CD4-positive, alpha-beta T cell (primary cell): Measurements from ENCODE around the gene XPNPEP3. TPM values are rescaled to one million over a fixed set of nuclear protein-coding genes. Genes with fewer than 3 reads are reported as not detected.

ENCODE experiments used
- ATAC-seq: fragments of 200-7000 bp; cut with Tn5 transposase; one replicate; pipeline ENCODE4 v1.10.0; 2022; ENCODE audit warnings: mild to moderate bottlenecking; ENCODE audit not compliant: poor library complexity
- CTCF ChIA-PET: fragments of 350-600 bp; sonication (Branson Sonifier 250); formaldehyde crosslinking; loops from one replicate; lab custom pipeline; 2021; ENCODE audit warnings: antibody characterized with exemption, inconsistent platforms; lab: Charles Lee
- POLR2A ChIA-PET: fragments of 350-600 bp; sonication (Branson Sonifier 250); formaldehyde crosslinking; loops from one replicate; lab custom pipeline; 2021; ENCODE audit warnings: antibody characterized with exemption, inconsistent platforms; lab: Charles Lee
- DNase-seq, 14 experiments: peaks; one replicate each; pipeline ENCODE4 v3.0.0-alpha.2; 2013 to 2020; ENCODE audit warnings: mixed read lengths in 2 of 14
- H3K27ac ChIP-seq, 2 donors: one replicate each; pipeline versions ENCODE4 v1.5.1 to v1.7.0; 2013; ENCODE audit warnings: low read length in 2 of 2, low read depth in 1 of 2, mild to moderate bottlenecking in 1 of 2
- H3K27me3 ChIP-seq, 2 experiments: 1 replicate in 1 of 2; 2 replicates in 1 of 2; pipeline versions ENCODE4 v1.6.1 to v1.7.0; 2013; ENCODE audit warnings: low read length in 2 of 2, control low read depth in 1 of 2, mild to moderate bottlenecking in 1 of 2, moderate library complexity in 1 of 2; ENCODE audit not compliant: insufficient read depth in 2 of 2, control insufficient read depth in 1 of 2
- H3K36me3 ChIP-seq: one replicate; pipeline ENCODE4 v1.6.1; 2013; ENCODE audit warnings: low read length, control low read depth; ENCODE audit not compliant: insufficient read depth
- H3K4me1 ChIP-seq: one replicate; pipeline ENCODE4 v1.6.1; 2013; ENCODE audit warnings: low read length, control low read depth; ENCODE audit not compliant: insufficient read depth
- H3K4me3 ChIP-seq: one replicate; pipeline ENCODE4 v1.5.1; 2013; ENCODE audit warnings: mild to moderate bottlenecking, low read length, moderate library complexity
- H3K9me3 ChIP-seq, 2 experiments: 1 replicate in 1 of 2; 2 replicates in 1 of 2; pipeline versions ENCODE4 v1.6.1 to v1.7.0; 2013; ENCODE audit warnings: low read length in 2 of 2, mild to moderate bottlenecking in 2 of 2, control low read depth in 1 of 2, moderate library complexity in 1 of 2; ENCODE audit not compliant: control insufficient read depth in 1 of 2, insufficient read depth in 1 of 2
- H3K27ac Mint-ChIP-seq: one replicate; pipeline ENCODE4 v1.8.0; 2020; ENCODE audit warnings: mixed read lengths
- H3K27me3 Mint-ChIP-seq: one replicate; pipeline ENCODE4 v1.8.0; 2021; ENCODE audit warnings: mixed read lengths
- H3K36me3 Mint-ChIP-seq: one replicate; pipeline ENCODE4 v1.8.0; 2021; ENCODE audit warnings: low read depth, mixed read lengths
- H3K4me1 Mint-ChIP-seq: one replicate; pipeline ENCODE4 v1.8.0; 2021; ENCODE audit warnings: low read depth, mixed read lengths
- H3K4me3 Mint-ChIP-seq: one replicate; pipeline ENCODE4 v1.8.0; 2020; ENCODE audit warnings: mild to moderate bottlenecking, mixed read lengths
- H3K9me3 Mint-ChIP-seq: one replicate; pipeline ENCODE4 v1.8.0; 2020; ENCODE audit warnings: mixed read lengths
- intact Hi-C, 2 experiments: fragments of 100-400 bp; cut with DNase I in 1 of 2; cut with micrococcal nuclease in 1 of 2; formaldehyde crosslinking; loops; one replicate each; pipeline versions ENCODE4 v1.15.1 to v1.9.0; 2023 to 2025; cut with DNase I, micrococcal nuclease
- total RNA-seq, 174 experiments: library from RNA in 2 of 174; stranded (reverse) in 2 of 174; gene quantifications; one replicate each; pipeline ENCODE4 v1.2.3 and lab custom pipeline; 2021 to 2026
- TF ChIP-seq, protein P1 (sequence below): fragments of 200-600 bp; IDR thresholded peaks from one replicate; pipeline ENCODE4 v1.8.0; 2022; ENCODE audit warnings: antibody characterized with exemption, mild to moderate bottlenecking

XPNPEP3 gene
- total RNA-seq, 2 experiments from 2014 or later, result 16.3 to 17.9 TPM

DNA sequence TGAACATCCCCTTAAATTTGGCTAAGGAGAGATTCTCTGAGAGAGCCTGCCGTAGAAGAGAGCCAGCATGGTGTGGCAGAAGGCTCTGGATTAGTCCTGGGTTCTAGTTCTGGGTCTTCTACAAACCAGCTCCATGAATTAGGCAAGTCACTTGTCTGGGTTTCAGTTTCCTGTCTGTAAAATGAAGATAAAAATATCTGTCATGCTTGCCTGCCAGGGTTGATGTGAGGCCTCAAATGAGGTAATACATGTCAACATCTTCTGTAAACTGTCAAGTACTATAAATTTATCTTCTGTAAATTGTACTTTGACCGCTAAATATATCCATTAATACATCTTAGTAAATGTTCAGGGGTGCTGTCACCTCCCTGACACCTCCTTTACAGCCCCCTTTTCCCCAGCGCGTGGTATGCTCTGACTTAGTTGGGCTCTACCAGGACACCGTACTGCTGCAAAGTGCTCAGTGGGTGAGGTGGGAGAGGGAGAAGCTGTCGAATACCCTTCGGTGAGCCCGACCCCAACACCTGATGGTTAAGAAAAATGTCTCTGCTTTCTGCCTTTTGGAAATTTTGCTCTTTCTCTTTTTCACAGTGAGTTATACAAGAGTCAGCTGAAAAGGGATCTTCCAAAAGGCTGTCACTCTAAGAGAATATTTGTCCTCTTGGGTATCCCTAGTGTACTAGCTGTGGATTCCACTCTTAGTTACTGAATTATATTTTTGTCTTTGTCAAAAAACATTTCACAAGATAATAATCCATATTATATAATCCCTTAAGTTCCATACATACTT is 109.2 kb downstream of the XPNPEP3 start:
- POLR2A ChIA-PET, result interaction anchor here (0.7 to 2.2 kb wide), 2 partner anchors 14 to 102 kb away, joined by 3 to 8 read pairs; partner anchors contain the start of gene RBX1
- H3K9me3 ChIP-seq, result no peaks in the 10 kb centered on the region
- DNase-seq, result no peak
- CTCF ChIA-PET, result interaction anchor here (0.8 kb wide), 1 partner anchor 10 kb away, joined by 3 read pairs; no protein-coding TSS in a partner anchor
- no peak overlapping the region for H3K27ac ChIP-seq
- peaks cover 73% of the 10 kb centered on the region for H3K36me3 Mint-ChIP-seq
- no peaks in the 10 kb centered on the region for H3K27me3 ChIP-seq
- H3K4me3 Mint-ChIP-seq, result no peak overlapping the region
- TF ChIP-seq, protein P1, sequence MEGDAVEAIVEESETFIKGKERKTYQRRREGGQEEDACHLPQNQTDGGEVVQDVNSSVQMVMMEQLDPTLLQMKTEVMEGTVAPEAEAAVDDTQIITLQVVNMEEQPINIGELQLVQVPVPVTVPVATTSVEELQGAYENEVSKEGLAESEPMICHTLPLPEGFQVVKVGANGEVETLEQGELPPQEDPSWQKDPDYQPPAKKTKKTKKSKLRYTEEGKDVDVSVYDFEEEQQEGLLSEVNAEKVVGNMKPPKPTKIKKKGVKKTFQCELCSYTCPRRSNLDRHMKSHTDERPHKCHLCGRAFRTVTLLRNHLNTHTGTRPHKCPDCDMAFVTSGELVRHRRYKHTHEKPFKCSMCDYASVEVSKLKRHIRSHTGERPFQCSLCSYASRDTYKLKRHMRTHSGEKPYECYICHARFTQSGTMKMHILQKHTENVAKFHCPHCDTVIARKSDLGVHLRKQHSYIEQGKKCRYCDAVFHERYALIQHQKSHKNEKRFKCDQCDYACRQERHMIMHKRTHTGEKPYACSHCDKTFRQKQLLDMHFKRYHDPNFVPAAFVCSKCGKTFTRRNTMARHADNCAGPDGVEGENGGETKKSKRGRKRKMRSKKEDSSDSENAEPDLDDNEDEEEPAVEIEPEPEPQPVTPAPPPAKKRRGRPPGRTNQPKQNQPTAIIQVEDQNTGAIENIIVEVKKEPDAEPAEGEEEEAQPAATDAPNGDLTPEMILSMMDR, result no peak
- H3K4me1 Mint-ChIP-seq, result peaks cover 4% of the 10 kb centered on the region
- H3K27me3 Mint-ChIP-seq, result no peaks in the 10 kb centered on the region
- ATAC-seq, result no peak
- no peak overlapping the region for H3K27ac Mint-ChIP-seq
- no peaks in the 10 kb centered on the region for H3K9me3 Mint-ChIP-seq
- no peaks in the 10 kb centered on the region for H3K4me1 ChIP-seq
- intact Hi-C loops, result no loop called here
- peaks cover 82% of the 10 kb centered on the region for H3K36me3 ChIP-seq
- H3K4me3 ChIP-seq, result no peak overlapping the region

DNA sequence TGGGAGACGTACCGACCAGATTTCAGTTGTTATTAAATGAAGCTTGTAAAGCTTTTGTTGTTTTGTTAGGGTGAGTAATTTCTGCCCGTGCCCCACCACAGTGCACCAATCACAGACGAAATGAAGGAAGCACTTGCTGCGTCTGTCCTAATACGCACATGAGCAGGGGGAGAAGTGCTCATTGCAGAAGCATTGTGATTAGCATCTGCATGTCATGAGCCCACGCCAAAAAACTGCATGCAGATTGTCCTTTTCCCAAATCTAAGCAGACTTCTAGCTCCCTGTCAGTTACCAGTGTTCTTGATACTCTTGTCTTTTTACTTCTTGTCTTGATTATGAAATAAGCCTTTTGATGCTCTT is 109.8 kb downstream of the XPNPEP3 start:
- H3K9me3 Mint-ChIP-seq, result no peaks in the 10 kb centered on the region
- peak in 1 of 14 experiments; percentile 20 for DNase-seq
- no peak overlapping the region for H3K27ac ChIP-seq
- H3K27ac Mint-ChIP-seq, result no peak overlapping the region
- intact Hi-C loops, result no loop called here
- no peaks in the 10 kb centered on the region for H3K27me3 ChIP-seq
- peaks cover 4% of the 10 kb centered on the region for H3K4me1 Mint-ChIP-seq
- no peaks in the 10 kb centered on the region for H3K4me1 ChIP-seq
- peaks cover 75% of the 10 kb centered on the region for H3K36me3 Mint-ChIP-seq
- no peaks in the 10 kb centered on the region for H3K27me3 Mint-ChIP-seq
- ATAC-seq, result no peak
- H3K4me3 ChIP-seq, result no peak overlapping the region
- no peaks in the 10 kb centered on the region for H3K9me3 ChIP-seq
- H3K4me3 Mint-ChIP-seq, result no peak overlapping the region
- TF ChIP-seq, protein P1, result no peak
- CTCF ChIA-PET, result interaction anchor here (0.8 kb wide), 1 partner anchor 9 kb away, joined by 3 read pairs; no protein-coding TSS in a partner anchor
- peaks cover 82% of the 10 kb centered on the region for H3K36me3 ChIP-seq
- POLR2A ChIA-PET, result interaction anchor here (0.7 to 2.2 kb wide), 2 partner anchors 15 to 101 kb away, joined by 3 to 8 read pairs; partner anchors contain the start of gene RBX1

GRCh38 chr22:40967111-40967760 is 110.3 kb downstream of the XPNPEP3 start:
- no peaks in the 10 kb centered on the region for H3K27me3 ChIP-seq
- no peak overlapping the region for H3K27ac Mint-ChIP-seq
- H3K27me3 Mint-ChIP-seq, result no peaks in the 10 kb centered on the region
- CTCF ChIA-PET, result interaction anchor here (0.5 to 0.7 kb wide), 2 partner anchors 158 to 334 kb away, joined by 4 read pairs; partner anchors contain the start of gene ZC3H7B
- no peaks in the 10 kb centered on the region for H3K9me3 ChIP-seq
- H3K36me3 ChIP-seq, result peaks cover 83% of the 10 kb centered on the region
- H3K4me3 ChIP-seq, result no peak overlapping the region
- no peak for ATAC-seq
- H3K4me1 Mint-ChIP-seq, result no peaks in the 10 kb centered on the region
- no peak overlapping the region for H3K27ac ChIP-seq
- POLR2A ChIA-PET, result interaction anchor here (0.7 to 2.2 kb wide), 2 partner anchors 15 to 101 kb away, joined by 3 to 8 read pairs; partner anchors contain the start of gene RBX1
- no peaks in the 10 kb centered on the region for H3K9me3 Mint-ChIP-seq
- no peak overlapping the region for H3K4me3 Mint-ChIP-seq
- TF ChIP-seq, protein P1, result no peak
- no peaks in the 10 kb centered on the region for H3K4me1 ChIP-seq
- no peak for DNase-seq
- intact Hi-C loops, result no loop called here
- peaks cover 81% of the 10 kb centered on the region for H3K36me3 Mint-ChIP-seq
